HEK293 (cell line): ENCODE measurements around the gene AIF1.

Experiments used
- CTCF ChIA-PET: fragments of 350-600 bp; formaldehyde crosslinking; extraction: SDS; loops from one replicate; lab custom pipeline; 2021; ENCODE audit warnings: antibody characterized with exemption; lab: Yijun Ruan, JAX
- POLR2A ChIA-PET: fragments of 300-600 bp; formaldehyde crosslinking; extraction: SDS; loops from one replicate; lab custom pipeline; 2020; ENCODE audit warnings: antibody characterized with exemption, inconsistent platforms; lab: Yijun Ruan, JAX
- H3K27ac ChIP-seq: fragments of 200-500 bp; sonication (Bioruptor generic); 2 replicates; pipeline ENCODE4 v1.5.1; 2014; ENCODE audit warnings: low read depth, low read length, control low read depth, inconsistent platforms; ENCODE audit errors: extremely low read depth
- H3K36me3 ChIP-seq, 2 experiments: fragments of 200-500 bp in 1 of 2; sonication (Bioruptor generic) in 1 of 2; 1 replicate in 1 of 2; 2 replicates in 1 of 2; pipeline ENCODE4 v1.5.1; 2014 to 2017; ENCODE audit warnings: inconsistent platforms in 2 of 2, low read length in 2 of 2; ENCODE audit not compliant: control insufficient read depth in 2 of 2, insufficient read depth in 1 of 2
- H3K4me1 ChIP-seq: fragments of 200-500 bp; sonication (Bioruptor generic); 2 replicates; pipeline ENCODE4 v1.5.1; 2014; ENCODE audit warnings: mild to moderate bottlenecking, low read length, inconsistent platforms; ENCODE audit not compliant: control insufficient read depth, insufficient read depth
- H3K4me3 ChIP-seq: 2 replicates; pipeline ENCODE4 v1.5.1; 2011; ENCODE audit warnings: low read depth, mild to moderate bottlenecking, control low read depth, low read length, moderate library complexity
- H3K9me3 ChIP-seq: fragments of 200-500 bp; sonication (Bioruptor generic); 2 replicates; pipeline ENCODE4 v1.5.1; 2014; ENCODE audit warnings: low read depth, low read length, inconsistent platforms; ENCODE audit not compliant: control insufficient read depth, insufficient read depth
- BCL11A ChIP-seq: fragments of 450-650 bp; formaldehyde crosslinking; IDR thresholded peaks from 2 replicates; pipeline ENCODE4 v1.5.1; 2016; ENCODE audit warnings: low read depth, missing biosample characterization, missing genetic modification characterization
- GFI1B ChIP-seq: fragments of 450-650 bp; formaldehyde crosslinking; IDR thresholded peaks from 2 replicates; pipeline ENCODE4 v1.5.1; 2016; ENCODE audit warnings: missing biosample characterization, missing genetic modification characterization
- ZNF214 ChIP-seq: fragments of 450-650 bp; formaldehyde crosslinking; IDR thresholded peaks from 2 replicates; pipeline ENCODE4 v1.5.1; 2017; ENCODE audit warnings: missing biosample characterization, mild to moderate bottlenecking, missing genetic modification characterization, borderline replicate concordance
- ZNF248 ChIP-seq: fragments of 450-650 bp; formaldehyde crosslinking; IDR thresholded peaks from 2 replicates; pipeline ENCODE4 v1.5.1; 2017; ENCODE audit warnings: missing biosample characterization, missing genetic modification characterization
- ZNF292 ChIP-seq: fragments of 450-650 bp; formaldehyde crosslinking; IDR thresholded peaks from 2 replicates; pipeline ENCODE4 v1.5.1; 2016; ENCODE audit warnings: low read depth, missing biosample characterization, missing genetic modification characterization, borderline replicate concordance
- ZNF302 ChIP-seq: fragments of 450-650 bp; formaldehyde crosslinking; IDR thresholded peaks from 2 replicates; pipeline ENCODE4 v1.5.1; 2016; ENCODE audit warnings: missing biosample characterization, missing genetic modification characterization, low read depth
- ZNF426 ChIP-seq: fragments of 450-650 bp; formaldehyde crosslinking; IDR thresholded peaks from 2 replicates; pipeline ENCODE4 v1.5.1; 2017; ENCODE audit warnings: missing biosample characterization, missing genetic modification characterization, mild to moderate bottlenecking, inconsistent platforms, moderate library complexity
- ZNF488 ChIP-seq: fragments of 450-650 bp; formaldehyde crosslinking; IDR thresholded peaks from 2 replicates; pipeline ENCODE4 v1.5.1; 2016; ENCODE audit warnings: missing biosample characterization, missing genetic modification characterization
- ZNF529 ChIP-seq: fragments of 450-650 bp; formaldehyde crosslinking; IDR thresholded peaks from 2 replicates; pipeline ENCODE4 v1.5.1; 2017; ENCODE audit warnings: missing genetic modification characterization, missing biosample characterization; ENCODE audit not compliant: insufficient replicate concordance
- ZNF549 ChIP-seq: fragments of 450-650 bp; IDR thresholded peaks from 2 replicates; pipeline ENCODE4 v1.5.1; 2018; ENCODE audit warnings: missing biosample characterization, missing genetic modification characterization, mild to moderate bottlenecking, inconsistent platforms, moderate library complexity
- ZNF704 ChIP-seq: fragments of 450-650 bp; formaldehyde crosslinking; IDR thresholded peaks from 2 replicates; pipeline ENCODE4 v1.5.1; 2016; ENCODE audit warnings: missing biosample characterization, missing genetic modification characterization
- ZNF776 ChIP-seq: fragments of 450-650 bp; formaldehyde crosslinking; IDR thresholded peaks from 2 replicates; pipeline ENCODE4 v1.5.0; 2017; ENCODE audit warnings: missing biosample characterization, missing genetic modification characterization, borderline replicate concordance
- ZSCAN18 ChIP-seq: fragments of 450-650 bp; formaldehyde crosslinking; IDR thresholded peaks from 2 replicates; pipeline ENCODE4 v1.5.1; 2016; ENCODE audit warnings: missing biosample characterization, missing genetic modification characterization

AIF1 gene

GRCh38 chr6:31626952-31627351, 11.9 kb downstream of the AIF1 start (continued):
- TF ChIP-seq ZSCAN18 (tag by site-specific recombination), result no peak
- TF ChIP-seq ZNF292 (tag by site-specific recombination), result no peak
- TF ChIP-seq ZNF549, result no peak
- TF ChIP-seq BCL11A, result no peak
- no peak for TF ChIP-seq ZNF529
- TF ChIP-seq ZNF488, result no peak
- no peak for TF ChIP-seq ZNF302 (tag by site-specific recombination)
- TF ChIP-seq ZNF776 (tag by site-specific recombination), result no peak

GRCh38 chr6:31627690-31628287, 12.8 kb downstream of the AIF1 start:
- Histone ChIP-seq H3K4me3 (no peak overlapping the region), H3K4me1 (no peaks in the 10 kb centered on the region), H3K9me3 (no peaks in the 10 kb centered on the region), H3K36me3 (peaks cover 76 to 100% of the 10 kb centered on the region in 2 experiments), H3K27ac (no peak overlapping the region)
- ChIA-PET POLR2A (interaction anchor here (0.8 to 9.7 kb wide), 5 partner anchors 9 to 87 kb away, joined by 3 to 123 read pairs (median 4); partner anchors contain the start of genes ATP6V1G2, BAG6 and DDX39B), CTCF (interaction anchor here (1.5 kb wide), 1 partner anchor 31 kb away, joined by 5 read pairs; no protein-coding TSS in a partner anchor)
- TF ChIP-seq ZNF704 (tag by site-specific recombination) (no peak), GFI1B (tag by site-specific recombination) (no peak)

GRCh38 chr6:31629014-31629413, 14.0 kb downstream of the AIF1 start:
- Histone ChIP-seq H3K4me3 (no peak overlapping the region), H3K36me3 (peaks cover 76 to 100% of the 10 kb centered on the region in 2 experiments), H3K27ac (no peak overlapping the region), H3K4me1 (no peaks in the 10 kb centered on the region), H3K9me3 (no peaks in the 10 kb centered on the region)
- ChIA-PET POLR2A (interaction anchor here (9.7 kb wide), 1 partner anchor 7 kb away, joined by 123 read pairs; no protein-coding TSS in a partner anchor), CTCF (interaction anchor here (0.6 kb wide), 1 partner anchor 193 kb away, joined by 4 read pairs; no protein-coding TSS in a partner anchor)
- TF ChIP-seq ZNF214 (tag by site-specific recombination) (no peak), ZSCAN18 (tag by site-specific recombination) (no peak), ZNF529 (no peak), ZNF248 (tag by site-specific recombination) (no peak), ZNF426 (tag by site-specific recombination) (no peak)
